Gastrocnemius medialis (tissue), 4 donors: ENCODE data around the gene GPR61.

Source experiments
- POLR2A ChIP-seq, 2 donors: fragments of 450-650 bp; IDR thresholded peaks; one replicate each; pipeline ENCODE4 v1.6.1; 2017; ENCODE audit warnings: antibody characterized with exemption in 2 of 2, mild to moderate bottlenecking in 2 of 2, moderate library complexity in 2 of 2
- TF ChIP-seq, protein P1 (sequence below), 5 experiments: fragments of 450-650 bp in 3 of 5; fragments of 200-600 bp in 2 of 5; sonication (generic) in 2 of 5; IDR thresholded peaks in 4 of 5; conservative IDR thresholded peaks in 1 of 5; 1 replicate in 4 of 5; 2 replicates in 1 of 5; pipeline ENCODE4 v1.5.1; 2016 to 2019; ENCODE audit warnings: antibody characterized with exemption in 5 of 5, mild to moderate bottlenecking in 3 of 5, moderate library complexity in 3 of 5

DNA sequence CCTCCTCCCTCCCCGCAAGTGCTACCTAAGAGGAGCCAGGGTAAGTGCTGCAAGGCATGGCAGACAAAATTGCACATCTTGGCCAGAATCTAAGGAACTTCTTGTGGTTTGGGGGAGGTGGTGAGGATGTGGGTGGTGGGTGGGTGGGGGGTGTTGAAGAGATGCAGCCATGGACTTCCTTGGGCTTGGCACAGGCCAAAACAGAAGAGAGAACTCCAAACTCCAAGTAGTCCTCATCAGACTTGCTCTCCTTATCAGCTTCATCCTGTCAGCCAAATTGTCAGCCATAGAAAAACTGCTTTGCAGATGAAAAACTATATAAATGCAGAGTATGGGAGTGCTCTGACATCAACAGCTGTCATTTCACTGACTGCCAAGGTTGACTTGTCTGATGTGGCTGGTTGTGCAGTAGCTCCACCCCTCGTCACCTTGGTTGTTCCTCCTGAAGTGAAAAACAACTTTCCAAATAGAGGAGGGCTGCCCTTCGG lies 37.3 kb upstream of the GPR61 start:
- TF ChIP-seq POLR2A (IDR thresholded peaks at IDR 0.05), result no peak
- TF ChIP-seq, protein P1, sequence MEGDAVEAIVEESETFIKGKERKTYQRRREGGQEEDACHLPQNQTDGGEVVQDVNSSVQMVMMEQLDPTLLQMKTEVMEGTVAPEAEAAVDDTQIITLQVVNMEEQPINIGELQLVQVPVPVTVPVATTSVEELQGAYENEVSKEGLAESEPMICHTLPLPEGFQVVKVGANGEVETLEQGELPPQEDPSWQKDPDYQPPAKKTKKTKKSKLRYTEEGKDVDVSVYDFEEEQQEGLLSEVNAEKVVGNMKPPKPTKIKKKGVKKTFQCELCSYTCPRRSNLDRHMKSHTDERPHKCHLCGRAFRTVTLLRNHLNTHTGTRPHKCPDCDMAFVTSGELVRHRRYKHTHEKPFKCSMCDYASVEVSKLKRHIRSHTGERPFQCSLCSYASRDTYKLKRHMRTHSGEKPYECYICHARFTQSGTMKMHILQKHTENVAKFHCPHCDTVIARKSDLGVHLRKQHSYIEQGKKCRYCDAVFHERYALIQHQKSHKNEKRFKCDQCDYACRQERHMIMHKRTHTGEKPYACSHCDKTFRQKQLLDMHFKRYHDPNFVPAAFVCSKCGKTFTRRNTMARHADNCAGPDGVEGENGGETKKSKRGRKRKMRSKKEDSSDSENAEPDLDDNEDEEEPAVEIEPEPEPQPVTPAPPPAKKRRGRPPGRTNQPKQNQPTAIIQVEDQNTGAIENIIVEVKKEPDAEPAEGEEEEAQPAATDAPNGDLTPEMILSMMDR (IDR thresholded peaks at IDR 0.05 in 4 of 5, conservative IDR thresholded peaks at IDR 0.05 in 1 of 5), result no peak
